Measurements from ENCODE around the gene OR6S1.

The OR6S1 gene

GRCh38 chr14:20609215-20610001, 32.1 kb downstream of the OR6S1 start:
- Histone ChIP-seq H3K36me3 (ENCODE audit: control insufficient read depth in 2 of 2, insufficient read depth in 2 of 2, low read length in 2 of 2) (no peaks in the 10 kb centered on the region), H3K9ac (ENCODE audit: low read depth in 1 of 2, low read length in 2 of 2) (peak overlapping the region; percentile 68 to 70), H3K27ac (ENCODE audit: low read depth in 2 of 2, low read length in 2 of 2) (peak overlapping the region in 1 of 2 donors; percentile 49), H3K4me1 (ENCODE audit: control insufficient read depth in 2 of 2, insufficient read depth in 2 of 2, low read length in 2 of 2) (peaks cover 0 to 15% of the 10 kb centered on the region in 2 donors), H3K9me3 (ENCODE audit: control insufficient read depth in 2 of 2, low read length in 2 of 2) (no peaks in the 10 kb centered on the region), H3K4me3 (ENCODE audit: low read length in 2 of 2) (peak overlapping the region; percentile 83 to 95), H3K27me3 (ENCODE audit: control insufficient read depth in 2 of 2, insufficient read depth in 2 of 2, low read length in 2 of 2) (no peaks in the 10 kb centered on the region)

DNA sequence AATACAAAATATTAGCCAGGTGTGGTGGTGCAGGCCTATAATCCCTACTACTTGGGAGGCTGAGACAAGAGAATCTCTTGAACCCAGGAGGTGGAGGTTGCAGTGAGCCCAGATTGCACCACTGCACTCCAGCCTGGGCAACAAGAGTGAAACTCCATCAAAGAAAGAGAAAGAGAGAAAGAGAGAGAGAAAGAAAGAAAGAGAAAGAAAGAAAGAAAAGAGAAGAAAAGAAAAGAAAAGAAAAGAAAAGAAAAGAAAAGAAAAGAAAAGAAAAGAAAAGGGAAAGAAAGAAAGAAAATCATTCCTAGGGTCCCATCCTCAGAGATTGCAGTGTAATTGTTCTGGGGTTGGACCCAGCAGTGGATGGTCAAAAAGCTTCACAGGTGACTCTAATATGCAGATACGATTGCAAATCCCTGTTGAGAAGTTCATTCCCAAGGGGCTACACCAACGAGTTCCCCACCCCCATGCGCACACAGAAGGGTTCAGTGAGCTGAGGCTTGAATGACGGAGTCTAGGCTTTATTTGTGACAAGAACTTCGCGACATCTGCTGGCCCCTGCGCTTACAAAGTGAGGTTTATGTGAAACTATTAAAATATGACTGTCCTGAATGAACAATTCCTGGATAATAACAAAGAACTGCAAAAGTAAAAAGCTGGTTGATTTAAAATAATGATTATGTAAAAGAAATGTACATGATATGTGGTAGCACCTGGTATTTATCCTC, 32.9 kb downstream of the OR6S1 start:
- Histone ChIP-seq H3K36me3 (ENCODE audit: control insufficient read depth in 2 of 2, insufficient read depth in 2 of 2, low read length in 2 of 2) (no peaks in the 10 kb centered on the region), H3K4me3 (ENCODE audit: low read length in 2 of 2) (no peak overlapping the region), H3K4me1 (ENCODE audit: control insufficient read depth in 2 of 2, insufficient read depth in 2 of 2, low read length in 2 of 2) (peaks cover 0 to 15% of the 10 kb centered on the region in 2 donors), H3K27ac (ENCODE audit: low read depth in 2 of 2, low read length in 2 of 2) (no peak overlapping the region), H3K9ac (ENCODE audit: low read depth in 1 of 2, low read length in 2 of 2) (no peak overlapping the region), H3K27me3 (ENCODE audit: control insufficient read depth in 2 of 2, insufficient read depth in 2 of 2, low read length in 2 of 2) (no peaks in the 10 kb centered on the region), H3K9me3 (ENCODE audit: control insufficient read depth in 2 of 2, low read length in 2 of 2) (no peaks in the 10 kb centered on the region)

DNA sequence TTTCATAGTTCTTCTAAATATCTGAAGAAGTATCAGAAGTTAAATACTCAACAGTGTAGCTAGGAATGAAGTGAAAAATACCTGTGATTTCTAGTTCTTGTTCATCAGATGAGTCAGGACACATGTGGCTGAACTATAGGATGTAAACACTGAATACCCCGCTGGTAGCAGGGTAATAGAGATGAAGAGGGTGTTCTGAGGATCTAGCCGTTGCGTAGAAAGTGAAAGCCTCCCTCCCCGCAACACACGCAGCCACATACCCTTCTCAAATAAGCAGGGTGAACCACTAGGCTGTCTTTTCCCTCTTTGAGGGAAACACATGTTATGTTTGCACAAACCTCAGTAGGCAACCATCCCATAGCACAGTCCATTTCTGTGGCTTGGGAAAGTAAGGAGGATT, 33.9 kb downstream of the OR6S1 start:
- Histone ChIP-seq H3K4me1 (ENCODE audit: control insufficient read depth in 2 of 2, insufficient read depth in 2 of 2, low read length in 2 of 2) (peaks cover 0 to 10% of the 10 kb centered on the region in 2 donors), H3K27ac (ENCODE audit: low read depth in 2 of 2, low read length in 2 of 2) (no peak overlapping the region), H3K4me3 (ENCODE audit: low read length in 2 of 2) (no peak overlapping the region), H3K9ac (ENCODE audit: low read depth in 1 of 2, low read length in 2 of 2) (no peak overlapping the region), H3K36me3 (ENCODE audit: control insufficient read depth in 2 of 2, insufficient read depth in 2 of 2, low read length in 2 of 2) (no peaks in the 10 kb centered on the region), H3K9me3 (ENCODE audit: control insufficient read depth in 2 of 2, low read length in 2 of 2) (no peaks in the 10 kb centered on the region), H3K27me3 (ENCODE audit: control insufficient read depth in 2 of 2, insufficient read depth in 2 of 2, low read length in 2 of 2) (no peaks in the 10 kb centered on the region)

- no peak overlapping the region for H3K27ac ChIP-seq (ENCODE audit: low read depth in 2 of 2, low read length in 2 of 2)
- H3K36me3 ChIP-seq (ENCODE audit: control insufficient read depth in 2 of 2, insufficient read depth in 2 of 2, low read length in 2 of 2), result no peaks in the 10 kb centered on the region
- no peaks in the 10 kb centered on the region for H3K27me3 ChIP-seq (ENCODE audit: control insufficient read depth in 2 of 2, insufficient read depth in 2 of 2, low read length in 2 of 2)
- no peaks in the 10 kb centered on the region for H3K9me3 ChIP-seq (ENCODE audit: control insufficient read depth in 2 of 2, low read length in 2 of 2)
- peaks cover 0 to 10% of the 10 kb centered on the region in 2 donors for H3K4me1 ChIP-seq (ENCODE audit: control insufficient read depth in 2 of 2, insufficient read depth in 2 of 2, low read length in 2 of 2)
- no peak overlapping the region for H3K9ac ChIP-seq (ENCODE audit: low read depth in 1 of 2, low read length in 2 of 2)
- H3K4me3 ChIP-seq (ENCODE audit: low read length in 2 of 2), result no peak overlapping the region
These were observed 34.6 kb downstream of the OR6S1 start for GRCh38 chr14:20606902-20607242.

- Histone ChIP-seq H3K27ac (ENCODE audit: low read depth in 2 of 2, low read length in 2 of 2) (no peak overlapping the region), H3K36me3 (ENCODE audit: control insufficient read depth in 2 of 2, insufficient read depth in 2 of 2, low read length in 2 of 2) (no peaks in the 10 kb centered on the region), H3K9ac (ENCODE audit: low read depth in 1 of 2, low read length in 2 of 2) (no peak overlapping the region), H3K4me1 (ENCODE audit: control insufficient read depth in 2 of 2, insufficient read depth in 2 of 2, low read length in 2 of 2) (peaks cover 0 to 10% of the 10 kb centered on the region in 2 donors), H3K27me3 (ENCODE audit: control insufficient read depth in 2 of 2, insufficient read depth in 2 of 2, low read length in 2 of 2) (no peaks in the 10 kb centered on the region), H3K4me3 (ENCODE audit: low read length in 2 of 2) (no peak overlapping the region), H3K9me3 (ENCODE audit: control insufficient read depth in 2 of 2, low read length in 2 of 2) (no peaks in the 10 kb centered on the region)
These were observed 35.1 kb downstream of the OR6S1 start for GRCh38 chr14:20606190-20606901.

- Histone ChIP-seq H3K36me3 (ENCODE audit: control insufficient read depth in 2 of 2, insufficient read depth in 2 of 2, low read length in 2 of 2) (no peaks in the 10 kb centered on the region), H3K4me1 (ENCODE audit: control insufficient read depth in 2 of 2, insufficient read depth in 2 of 2, low read length in 2 of 2) (no peaks in the 10 kb centered on the region), H3K27me3 (ENCODE audit: control insufficient read depth in 2 of 2, insufficient read depth in 2 of 2, low read length in 2 of 2) (no peaks in the 10 kb centered on the region)
These were observed 37.4 kb downstream of the OR6S1 start for GRCh38 chr14:20603813-20604690.

DNA sequence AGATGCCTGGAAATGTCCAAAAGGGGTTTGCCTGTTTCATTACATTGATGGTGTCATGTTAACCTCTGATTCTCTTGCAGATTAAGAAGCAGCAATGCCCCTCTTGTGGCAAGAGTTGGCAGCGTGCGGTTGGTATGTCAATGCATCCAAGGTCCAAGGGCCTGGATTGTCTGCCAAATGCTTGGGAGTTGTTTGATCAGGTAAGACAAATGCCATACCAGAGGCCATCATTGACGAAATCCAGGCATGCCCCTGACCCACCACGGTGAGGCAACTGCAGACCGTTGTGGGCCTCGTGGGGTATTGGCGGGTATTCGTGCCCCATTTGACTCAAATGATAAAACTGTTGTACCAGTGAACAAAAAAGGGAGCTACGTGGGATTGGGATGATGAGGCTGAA, 38.9 kb downstream of the OR6S1 start:
- Histone ChIP-seq H3K9me3 (ENCODE audit: control insufficient read depth in 2 of 2, low read length in 2 of 2) (no peaks in the 10 kb centered on the region), H3K27me3 (ENCODE audit: control insufficient read depth in 2 of 2, insufficient read depth in 2 of 2, low read length in 2 of 2) (no peaks in the 10 kb centered on the region), H3K9ac (ENCODE audit: low read depth in 1 of 2, low read length in 2 of 2) (no peak overlapping the region), H3K36me3 (ENCODE audit: control insufficient read depth in 2 of 2, insufficient read depth in 2 of 2, low read length in 2 of 2) (no peaks in the 10 kb centered on the region), H3K4me1 (ENCODE audit: control insufficient read depth in 2 of 2, insufficient read depth in 2 of 2, low read length in 2 of 2) (no peaks in the 10 kb centered on the region), H3K4me3 (ENCODE audit: low read length in 2 of 2) (no peak overlapping the region), H3K27ac (ENCODE audit: low read depth in 2 of 2, low read length in 2 of 2) (no peak overlapping the region)

More at GRCh38 chr14:20603813-20604690, 37.4 kb downstream of the OR6S1 start:
- Histone ChIP-seq H3K9ac (ENCODE audit: low read depth in 1 of 2, low read length in 2 of 2) (no peak overlapping the region), H3K9me3 (ENCODE audit: control insufficient read depth in 2 of 2, low read length in 2 of 2) (no peaks in the 10 kb centered on the region), H3K4me3 (ENCODE audit: low read length in 2 of 2) (no peak overlapping the region), H3K27ac (ENCODE audit: low read depth in 2 of 2, low read length in 2 of 2) (no peak overlapping the region)

DNA sequence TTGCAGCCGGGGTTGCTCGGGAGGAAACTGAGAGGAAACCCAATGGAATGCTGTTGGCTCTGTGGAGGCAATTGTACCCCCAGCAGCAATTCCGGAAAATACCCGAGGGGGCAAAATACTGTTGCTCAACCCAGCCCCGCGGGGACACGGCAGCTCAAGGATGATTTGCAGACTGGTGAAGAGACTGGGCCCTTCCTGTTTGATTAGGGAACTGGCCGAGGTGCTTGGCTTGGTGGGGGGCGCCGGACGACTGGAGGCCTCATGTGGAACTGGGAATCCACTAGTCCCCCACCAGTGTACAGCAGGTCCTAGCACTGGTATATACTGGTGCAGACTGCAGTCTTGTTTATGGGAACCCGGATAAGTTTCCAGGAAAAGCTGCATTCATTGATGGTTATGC, 40.0 kb downstream of the OR6S1 start:
- Histone ChIP-seq H3K4me1 (ENCODE audit: control insufficient read depth in 2 of 2, insufficient read depth in 2 of 2, low read length in 2 of 2) (no peaks in the 10 kb centered on the region), H3K27me3 (ENCODE audit: control insufficient read depth in 2 of 2, insufficient read depth in 2 of 2, low read length in 2 of 2) (no peaks in the 10 kb centered on the region), H3K27ac (ENCODE audit: low read depth in 2 of 2, low read length in 2 of 2) (no peak overlapping the region), H3K9me3 (ENCODE audit: control insufficient read depth in 2 of 2, low read length in 2 of 2) (no peaks in the 10 kb centered on the region), H3K36me3 (ENCODE audit: control insufficient read depth in 2 of 2, insufficient read depth in 2 of 2, low read length in 2 of 2) (no peaks in the 10 kb centered on the region), H3K4me3 (ENCODE audit: low read length in 2 of 2) (no peak overlapping the region), H3K9ac (ENCODE audit: low read depth in 1 of 2, low read length in 2 of 2) (no peak overlapping the region)

- Histone ChIP-seq H3K36me3 (ENCODE audit: control insufficient read depth in 2 of 2, insufficient read depth in 2 of 2, low read length in 2 of 2) (no peaks in the 10 kb centered on the region), H3K4me1 (ENCODE audit: control insufficient read depth in 2 of 2, insufficient read depth in 2 of 2, low read length in 2 of 2) (no peaks in the 10 kb centered on the region), H3K4me3 (ENCODE audit: low read length in 2 of 2) (no peak overlapping the region), H3K9ac (ENCODE audit: low read depth in 1 of 2, low read length in 2 of 2) (no peak overlapping the region), H3K27ac (ENCODE audit: low read depth in 2 of 2, low read length in 2 of 2) (no peak overlapping the region), H3K9me3 (ENCODE audit: control insufficient read depth in 2 of 2, low read length in 2 of 2) (no peaks in the 10 kb centered on the region), H3K27me3 (ENCODE audit: control insufficient read depth in 2 of 2, insufficient read depth in 2 of 2, low read length in 2 of 2) (no peaks in the 10 kb centered on the region)
These were observed 44.4 kb downstream of the OR6S1 start for GRCh38 chr14:20597108-20597507.
